Germinal center (tissue), 1 donor: ENCODE data around the gene NEU4.

Source experiments
- DNase-seq: peaks from one replicate; pipeline ENCODE4 v3.0.0; 2012; ENCODE audit warnings: mixed read lengths, low spot score

NEU4 gene

DNA sequence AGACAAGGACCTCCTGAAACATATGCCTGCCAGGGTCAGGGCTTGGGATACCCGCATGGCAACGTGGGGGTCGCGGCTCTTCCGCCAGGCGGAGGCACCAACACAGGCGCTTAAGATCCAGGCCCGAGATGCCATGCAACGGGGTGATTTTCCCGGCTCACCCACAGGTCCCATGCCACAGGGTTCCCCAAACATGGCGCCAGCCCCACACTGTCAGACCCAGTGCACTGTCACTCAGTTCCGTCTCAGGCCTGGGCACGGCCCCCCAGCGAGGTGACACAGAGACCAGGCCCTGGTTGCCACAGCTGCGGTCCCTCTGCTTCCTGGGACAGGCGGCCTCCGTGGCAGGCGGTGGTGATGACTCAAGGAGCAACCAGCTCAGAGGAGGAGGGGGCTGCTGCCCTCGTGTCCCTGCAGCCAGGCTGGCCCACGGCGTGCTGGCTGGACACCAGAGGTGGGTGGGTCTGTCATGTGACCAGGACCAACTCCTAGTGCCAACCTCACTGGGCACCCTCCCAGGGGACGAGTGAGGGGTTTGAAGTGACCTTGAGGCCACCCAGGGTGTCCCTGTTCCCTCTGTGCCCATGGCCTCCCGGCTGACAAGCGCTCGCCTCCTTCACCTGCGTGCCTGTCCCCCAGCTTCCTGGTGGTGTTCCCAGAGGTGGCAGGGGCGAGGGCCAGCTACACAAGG, 44.8 kb downstream of the NEU4 start:
- no peak for DNase-seq

DNA sequence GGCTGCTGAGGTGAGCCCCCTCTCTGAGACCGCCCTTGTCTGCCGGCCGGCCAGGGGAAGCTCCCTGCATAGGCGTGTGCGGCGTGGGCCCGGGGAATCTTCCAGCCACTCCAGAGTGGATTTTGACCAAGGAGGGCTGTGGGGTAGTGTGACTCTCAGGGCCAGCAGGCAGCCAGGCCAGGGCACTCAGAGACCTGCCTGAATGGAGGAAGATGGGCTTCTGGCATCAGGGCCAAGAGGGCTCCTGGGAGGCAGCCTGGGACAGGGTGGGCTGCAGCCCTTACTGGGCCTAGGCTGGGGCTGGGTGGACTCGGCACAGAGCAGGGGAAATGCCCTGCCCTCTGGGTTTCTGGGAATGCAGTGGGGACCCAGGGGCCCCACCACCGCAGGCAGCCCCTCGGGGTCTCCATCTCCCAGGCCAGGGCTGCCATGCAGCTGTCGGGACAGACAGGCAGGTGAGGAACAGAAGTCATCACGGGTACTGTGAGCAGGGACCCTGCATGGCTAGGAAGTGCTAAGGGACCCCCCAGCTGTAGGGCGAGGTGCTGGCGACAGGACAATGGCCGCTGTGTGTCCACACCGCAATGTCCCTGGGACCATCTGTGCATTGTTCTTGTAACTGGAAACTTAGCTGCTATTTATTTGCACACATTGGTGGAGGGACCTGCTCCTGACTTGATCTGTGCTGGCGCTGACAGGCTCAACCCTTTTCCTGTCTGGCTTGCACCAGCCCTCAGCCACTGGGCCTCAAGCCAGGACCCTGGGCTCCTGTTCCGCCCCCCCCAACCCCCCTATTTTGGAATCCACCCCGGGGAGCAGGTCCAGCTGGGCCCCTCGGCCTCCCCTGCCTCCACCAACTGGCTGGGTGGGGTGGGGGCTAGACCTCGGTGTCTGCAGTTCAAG, 45.6 kb downstream of the NEU4 start:
- DNase-seq, result no peak

DNA sequence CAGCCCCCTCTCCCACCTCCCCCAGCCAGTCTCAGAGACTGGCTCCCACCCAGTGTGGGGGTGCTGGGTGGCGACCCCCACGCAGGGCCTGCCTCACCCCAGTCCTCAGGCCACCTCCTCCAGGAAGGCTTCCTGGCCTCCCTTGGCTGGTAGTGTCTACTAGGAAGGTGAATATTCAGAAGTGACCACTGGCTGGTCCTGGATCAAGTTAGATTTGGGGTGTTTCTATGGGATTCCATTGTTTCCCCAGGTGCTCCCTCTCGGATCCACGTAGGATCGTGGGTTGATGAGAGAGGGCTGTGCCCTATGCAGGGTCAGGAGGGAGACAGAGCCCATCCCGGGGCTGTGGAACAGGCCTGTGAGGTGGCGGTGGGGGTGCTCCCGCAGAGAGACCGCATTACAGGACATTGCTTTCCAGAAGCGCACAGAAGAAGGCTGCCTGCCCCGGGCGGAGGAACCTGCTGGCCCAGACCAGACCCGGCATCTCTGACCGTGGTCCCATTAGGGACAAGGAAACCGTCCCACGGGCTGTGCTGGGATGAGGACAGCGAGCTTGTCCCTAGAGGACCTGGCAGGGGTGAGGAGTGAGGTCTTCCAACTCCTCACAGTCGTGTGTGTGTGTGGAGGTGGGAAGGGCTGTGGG, 46.4 kb downstream of the NEU4 start:
- no peak for DNase-seq

DNA sequence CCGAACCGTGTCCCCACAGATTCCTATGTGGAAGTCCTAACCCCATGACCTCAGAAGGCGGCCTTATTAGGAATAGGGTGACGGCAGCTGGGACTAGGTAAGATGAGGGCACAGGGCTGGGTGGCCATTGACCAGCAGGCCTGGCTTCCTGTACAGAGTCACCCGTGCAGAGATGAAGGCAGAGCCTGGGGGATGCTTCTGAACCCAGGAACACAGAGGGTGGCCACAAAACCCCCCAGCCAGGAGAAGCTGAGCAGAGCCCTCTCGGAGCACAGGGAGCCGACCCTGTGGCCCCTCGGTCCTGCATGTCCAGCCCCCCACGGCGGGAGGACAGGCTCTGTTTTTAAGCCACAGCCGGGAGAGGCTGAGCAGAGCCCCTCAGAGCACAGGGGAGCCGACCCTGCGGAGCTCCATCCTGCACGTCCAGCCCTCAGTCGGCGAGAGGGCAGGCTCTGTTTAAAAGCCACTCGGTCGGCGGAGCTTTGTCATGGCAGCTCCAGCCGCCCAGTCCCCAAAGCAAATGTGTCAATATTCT, 47.0 kb downstream of the NEU4 start:
- no peak for DNase-seq

DNA sequence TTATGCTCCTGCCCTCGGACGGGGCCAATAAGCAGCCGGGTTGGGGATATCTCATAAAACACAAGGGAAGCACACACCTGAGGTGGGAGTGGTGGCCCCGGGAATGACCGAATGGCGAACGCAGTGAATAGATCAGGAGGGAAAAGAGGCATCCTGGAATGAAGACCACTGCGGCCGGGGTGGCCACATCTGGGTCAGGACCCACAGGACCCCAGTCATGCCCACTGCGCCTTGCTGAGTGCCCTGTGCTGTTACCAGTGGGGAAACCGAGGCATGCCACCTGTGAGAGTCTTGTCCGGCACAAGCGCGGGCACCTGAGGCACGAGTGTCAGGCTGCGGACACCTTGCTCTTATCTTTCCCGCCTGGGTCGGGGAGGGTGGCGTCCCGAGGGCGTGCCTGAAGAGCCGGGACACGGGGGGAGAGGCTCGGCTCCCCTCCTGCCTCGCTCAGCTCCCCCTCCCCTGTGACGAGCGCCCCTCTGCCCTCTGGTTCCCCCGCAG, 48.1 kb downstream of the NEU4 start:
- no peak for DNase-seq

DNA sequence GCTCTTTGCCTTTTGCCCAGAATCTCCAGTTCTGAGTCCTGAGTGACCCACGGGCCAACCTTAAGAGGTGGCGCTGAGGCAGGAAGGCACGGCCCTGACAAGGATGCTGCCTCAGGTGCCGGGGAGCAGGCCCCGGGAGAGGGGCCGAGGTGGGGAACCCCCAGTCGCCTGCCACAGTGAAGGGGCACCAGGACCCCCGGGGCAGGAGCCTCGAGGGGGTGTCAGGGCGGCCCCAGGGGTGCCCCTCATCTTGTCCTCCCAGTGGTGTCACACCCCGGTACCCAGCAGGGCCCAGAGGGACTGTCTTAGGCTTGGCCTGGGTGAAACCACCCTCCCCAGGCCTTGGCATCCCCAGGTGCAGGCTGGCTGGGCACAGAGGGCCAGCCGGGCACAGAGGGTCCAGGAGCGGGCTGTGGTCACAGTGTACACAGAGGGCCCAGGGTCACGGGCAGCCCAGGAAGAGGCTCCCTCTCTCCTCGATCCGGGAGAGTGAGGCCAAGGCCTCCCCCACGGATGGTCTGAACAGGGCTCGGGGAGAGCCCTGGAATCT, 48.7 kb downstream of the NEU4 start:
- no peak for DNase-seq

DNA sequence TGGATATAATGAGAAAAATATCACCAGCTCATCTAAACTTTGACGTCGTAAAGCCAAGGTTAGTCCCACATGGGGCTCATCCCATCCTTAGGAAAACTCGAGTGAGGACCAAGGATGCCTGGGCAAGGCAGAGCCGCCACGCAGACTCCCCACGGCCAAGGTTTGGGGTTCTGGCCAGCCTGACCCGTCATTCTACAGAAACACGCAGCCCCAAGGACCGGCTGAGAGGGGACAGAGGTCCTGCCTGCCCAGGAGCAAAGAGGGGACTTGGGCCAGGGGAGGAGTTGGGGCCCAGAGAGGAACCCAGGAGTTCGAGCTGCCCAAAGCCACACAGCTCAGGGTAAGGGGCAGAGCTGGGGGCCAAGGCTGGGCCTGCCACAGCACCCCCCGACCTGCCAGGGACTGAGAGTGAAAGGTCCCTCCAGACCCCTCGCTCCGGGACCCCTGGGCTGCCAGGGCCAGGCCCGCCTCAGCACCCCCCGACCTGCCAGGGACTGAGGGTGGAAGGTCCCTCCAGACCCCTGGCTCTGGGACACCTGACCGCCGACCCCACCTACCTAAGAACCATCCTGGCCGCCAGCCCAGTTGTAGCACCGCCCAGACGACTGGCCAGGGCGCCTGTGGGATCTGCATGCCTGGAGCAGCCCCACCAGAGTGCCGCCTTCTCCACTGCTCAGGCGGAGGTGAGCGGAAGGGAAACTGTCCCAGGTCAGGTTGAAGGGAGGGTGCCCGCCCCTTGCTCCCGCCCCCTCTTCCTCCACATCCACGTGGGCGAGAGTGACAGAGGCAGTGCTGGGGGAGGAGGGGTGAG, 49.4 kb downstream of the NEU4 start, which contains the start of gene PDCD1:
Gene PDCD1, minus strand, starts transcription at position 689 of the 811 bp plus-strand sequence. Its CDS starts 56 bp downstream, at position 633.
- DNase-seq, result peak; percentile 76

DNA sequence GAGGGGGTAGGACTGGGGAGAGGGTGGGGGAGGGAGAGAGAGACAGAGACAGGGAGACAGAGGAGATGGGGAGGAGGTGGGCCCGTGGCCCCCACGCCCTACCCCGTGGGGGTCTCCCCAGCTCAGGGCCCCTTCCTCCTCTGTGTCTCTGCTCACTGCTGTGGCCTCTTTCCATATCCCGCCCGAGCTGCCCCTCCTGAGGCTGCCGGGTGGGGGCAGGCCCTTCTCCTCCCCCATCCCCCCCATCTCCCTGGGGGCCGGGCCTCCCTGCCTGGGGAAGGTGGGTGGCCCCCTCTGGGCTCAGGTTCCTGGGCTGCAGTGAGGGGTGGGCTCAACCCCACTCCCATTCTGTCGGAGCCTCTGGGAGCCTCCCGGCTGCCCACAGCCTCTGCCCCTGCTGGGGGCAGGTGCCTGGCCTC, 50.0 kb downstream of the NEU4 start:
- DNase-seq, result no peak

DNA sequence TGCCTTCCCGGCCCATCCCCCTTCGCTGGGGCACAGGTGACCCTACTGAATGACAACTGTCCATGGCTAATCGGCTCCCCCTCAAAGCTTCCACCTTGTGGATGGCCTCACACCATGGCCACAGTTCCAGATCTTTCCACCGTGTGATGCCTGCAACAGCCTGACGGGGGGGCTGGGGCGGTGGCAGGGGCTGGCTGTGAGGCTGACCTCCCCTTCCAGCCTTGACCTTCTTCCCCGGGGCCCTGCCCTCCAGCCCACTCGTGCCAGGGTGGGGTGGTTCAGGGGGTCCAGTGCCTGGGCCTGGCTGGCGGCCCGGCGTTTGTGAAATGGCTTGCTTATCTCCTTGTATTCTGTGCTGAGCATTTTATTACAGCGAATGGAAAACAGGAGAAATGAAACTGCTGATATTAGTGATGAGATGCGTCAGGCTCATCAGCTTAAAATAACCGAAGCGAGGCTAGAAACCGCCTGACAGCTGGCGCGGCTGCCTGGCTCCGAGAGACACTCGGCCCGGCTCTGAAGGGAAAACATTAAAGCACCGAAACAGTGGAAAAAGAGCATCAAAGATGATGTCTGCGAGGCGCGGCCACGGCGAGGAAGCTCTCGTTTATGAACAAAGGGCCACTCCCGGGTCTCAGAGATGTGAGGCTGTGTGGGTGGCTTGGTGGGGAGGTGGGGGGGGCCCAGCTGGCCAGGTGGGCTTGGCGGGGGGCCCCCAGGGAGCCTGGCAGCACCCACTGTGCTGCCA, 50.6 kb downstream of the NEU4 start:
- peak; percentile 86 for DNase-seq

DNA sequence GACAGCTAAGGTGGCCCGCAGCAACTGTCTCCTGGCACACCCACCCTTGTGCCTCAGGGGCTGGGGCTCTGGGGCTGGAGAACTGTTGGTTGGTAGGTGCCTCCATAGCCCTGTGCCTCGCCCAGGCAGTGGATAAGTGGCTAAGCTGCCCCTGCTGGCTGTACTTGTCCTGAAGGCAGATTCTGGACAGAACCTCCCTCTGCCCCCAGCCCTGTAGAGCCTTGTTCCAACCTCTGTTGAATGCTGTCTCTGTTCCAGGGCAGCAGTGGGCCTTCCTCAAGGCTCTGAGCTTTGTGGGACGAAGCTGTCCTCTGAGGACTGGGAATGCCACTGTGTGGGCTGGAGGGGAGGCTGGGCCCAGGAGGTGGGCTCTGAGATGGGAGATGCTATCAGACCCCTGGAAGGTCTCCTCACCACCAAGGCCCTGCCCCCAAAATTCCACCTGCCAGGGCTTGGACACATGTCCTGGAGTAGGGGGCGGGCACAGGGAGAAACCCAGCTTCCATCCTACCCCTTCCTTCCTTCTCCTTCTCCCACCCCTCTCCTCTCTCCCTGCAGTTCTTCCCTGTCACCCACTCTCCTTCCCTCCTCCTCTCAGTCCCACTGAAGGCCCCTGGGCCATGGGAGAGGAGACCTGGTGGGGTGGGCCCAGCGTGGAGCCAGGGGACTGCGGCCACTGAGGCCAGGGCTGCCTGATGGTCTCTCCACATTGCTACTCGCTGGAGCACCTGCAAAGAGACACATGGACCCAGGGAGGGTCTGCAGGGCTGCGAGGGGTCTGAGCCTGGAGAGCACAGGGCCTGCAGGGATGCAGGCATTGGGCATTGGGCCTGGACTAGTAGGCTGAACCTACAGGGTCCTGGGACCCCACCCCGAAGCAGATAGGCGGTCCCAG, 51.4 kb downstream of the NEU4 start:
- no peak for DNase-seq

DNA sequence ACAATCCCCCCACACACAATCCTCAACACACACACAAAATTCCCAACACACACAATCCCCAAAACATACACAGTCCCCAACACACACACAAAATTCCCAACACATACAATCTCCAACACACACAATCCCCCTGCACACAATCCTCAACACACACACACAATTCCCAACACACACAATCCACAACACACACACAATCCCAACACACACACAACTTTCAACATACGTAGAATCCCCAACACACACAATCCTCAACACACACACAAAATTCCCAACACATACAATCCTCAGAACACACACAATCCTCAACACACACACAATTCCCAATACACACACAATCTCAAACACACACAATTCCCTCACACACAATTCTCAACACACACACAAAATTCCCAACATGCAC, 52.3 kb downstream of the NEU4 start:
- DNase-seq, result no peak

DNA sequence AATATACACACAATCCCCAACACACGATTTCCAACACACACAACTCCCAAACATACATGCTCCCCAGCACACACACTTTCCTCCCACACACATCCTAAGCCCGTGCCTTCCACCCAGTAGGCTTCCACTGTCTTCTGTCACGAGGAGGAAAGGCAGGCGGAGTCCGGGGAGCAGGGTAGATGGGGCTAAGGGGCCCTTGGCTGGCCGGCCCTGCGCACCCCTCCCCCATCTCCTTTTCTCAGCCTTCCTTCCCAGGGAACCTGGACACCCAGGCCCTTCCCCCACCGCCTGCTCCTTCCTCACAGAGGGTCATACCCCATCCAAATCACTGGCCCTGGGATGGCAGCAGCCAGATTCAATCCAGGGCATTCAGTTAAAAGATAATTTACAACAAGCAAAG, 53.1 kb downstream of the NEU4 start:
- no peak for DNase-seq

DNA sequence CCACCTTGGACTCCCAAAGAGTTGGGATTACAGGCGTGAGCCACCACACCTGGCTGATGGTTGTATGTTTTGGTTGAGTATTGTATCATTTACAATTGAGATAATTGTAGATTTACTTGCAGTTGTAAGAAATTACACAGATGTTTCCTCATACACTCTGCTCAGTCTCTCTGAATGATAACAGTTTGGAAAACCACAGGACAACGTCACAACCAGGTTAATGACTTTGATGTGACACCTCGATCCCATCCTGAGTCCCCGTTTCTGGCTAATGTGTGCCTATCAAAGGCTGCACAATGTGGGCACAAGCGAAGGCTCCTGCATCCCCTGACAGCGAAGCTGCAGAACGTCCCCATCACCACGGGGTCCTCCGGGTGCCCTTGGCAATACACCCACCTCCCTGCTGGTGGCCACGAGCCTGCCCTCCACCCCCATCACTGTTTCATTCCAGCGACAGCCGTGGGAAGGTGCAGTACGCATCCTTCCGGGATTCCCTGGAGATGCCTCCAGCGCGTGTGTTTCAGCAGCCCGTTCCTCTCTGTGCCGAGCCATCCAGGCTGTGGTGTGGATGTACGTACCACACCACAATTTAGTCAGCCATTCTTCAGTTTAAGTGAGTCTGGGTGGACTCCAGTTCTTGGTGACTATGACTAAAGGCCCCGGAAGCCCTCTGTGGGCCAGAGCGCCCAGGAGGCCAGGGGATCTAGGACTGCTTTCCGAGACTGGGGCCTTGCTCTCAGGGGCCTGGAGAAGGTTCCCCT, 54.0 kb downstream of the NEU4 start:
- DNase-seq, result no peak

DNA sequence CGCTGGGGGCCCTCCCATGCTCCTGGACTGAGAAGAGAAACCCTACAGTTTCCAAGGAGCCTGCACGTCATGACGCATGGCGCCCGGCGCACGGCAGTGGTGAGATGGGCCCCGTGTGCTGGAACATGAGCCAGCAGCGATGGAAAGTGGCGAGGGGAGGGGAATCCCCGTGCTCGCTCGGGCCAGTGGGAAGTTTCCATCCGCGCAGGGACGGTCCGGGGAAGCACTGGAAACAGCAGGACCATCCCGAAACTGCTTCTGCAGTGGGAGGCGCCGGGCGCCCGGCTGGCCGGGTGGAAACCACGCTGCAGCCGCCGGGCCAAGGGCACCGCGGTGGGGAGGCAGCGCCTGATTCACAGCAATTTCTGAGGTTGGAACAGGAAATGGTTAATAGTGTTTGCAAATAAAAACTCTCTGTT, 54.6 kb downstream of the NEU4 start:
- DNase-seq, result no peak

DNA sequence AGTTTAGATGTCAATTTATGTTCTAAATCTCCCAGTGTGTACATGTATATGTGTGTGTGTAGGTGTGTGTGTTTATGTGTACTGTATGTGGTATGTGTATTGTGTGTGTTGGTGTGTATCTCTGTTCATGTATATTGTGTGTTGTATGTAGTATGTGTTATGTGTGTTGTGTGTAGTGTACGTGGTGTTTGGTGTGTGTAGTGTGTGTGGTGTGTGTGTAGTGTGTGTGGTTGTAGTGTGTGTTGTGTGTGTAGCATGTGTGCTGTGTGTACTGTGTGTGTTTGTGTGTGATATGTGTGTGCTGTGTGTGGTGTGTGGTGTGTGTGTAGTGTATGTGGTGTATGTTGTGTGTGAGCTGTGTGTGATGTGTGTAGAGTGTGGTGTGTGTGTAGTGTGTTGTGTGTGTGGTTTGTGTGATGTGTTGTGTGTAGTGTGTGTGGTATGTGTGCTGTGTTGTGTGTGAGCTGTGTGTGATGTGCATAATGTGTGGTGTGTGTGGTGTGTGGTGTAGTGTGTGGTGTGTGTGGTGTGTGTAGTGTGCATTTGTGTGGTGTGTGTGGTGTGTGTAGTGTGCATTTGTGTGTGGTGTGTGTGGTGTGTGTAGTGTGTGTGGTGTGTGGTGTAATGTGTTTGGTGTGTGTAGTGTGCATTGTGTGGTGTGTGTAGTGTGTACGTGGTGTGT, 55.3 kb downstream of the NEU4 start:
- no peak for DNase-seq

DNA sequence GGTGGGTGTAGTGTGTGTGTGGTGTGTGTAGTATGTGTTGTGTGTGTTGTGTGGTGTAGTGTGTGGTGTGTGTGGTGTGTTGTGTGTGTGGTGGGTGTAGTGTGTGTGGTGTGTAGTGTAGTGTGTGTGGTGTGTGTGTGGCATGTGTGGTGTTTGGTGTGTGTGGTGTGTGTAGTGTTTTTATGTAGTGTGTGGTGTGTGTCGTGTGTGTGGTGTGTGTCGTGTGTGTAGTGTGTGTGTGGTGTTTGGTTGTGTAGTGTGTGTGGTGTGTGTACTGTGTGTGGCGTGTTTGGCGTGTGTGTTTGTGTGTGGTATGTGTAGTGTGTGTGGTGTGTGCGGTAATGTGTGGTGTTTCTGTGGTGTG, 55.8 kb downstream of the NEU4 start:
- DNase-seq, result no peak

DNA sequence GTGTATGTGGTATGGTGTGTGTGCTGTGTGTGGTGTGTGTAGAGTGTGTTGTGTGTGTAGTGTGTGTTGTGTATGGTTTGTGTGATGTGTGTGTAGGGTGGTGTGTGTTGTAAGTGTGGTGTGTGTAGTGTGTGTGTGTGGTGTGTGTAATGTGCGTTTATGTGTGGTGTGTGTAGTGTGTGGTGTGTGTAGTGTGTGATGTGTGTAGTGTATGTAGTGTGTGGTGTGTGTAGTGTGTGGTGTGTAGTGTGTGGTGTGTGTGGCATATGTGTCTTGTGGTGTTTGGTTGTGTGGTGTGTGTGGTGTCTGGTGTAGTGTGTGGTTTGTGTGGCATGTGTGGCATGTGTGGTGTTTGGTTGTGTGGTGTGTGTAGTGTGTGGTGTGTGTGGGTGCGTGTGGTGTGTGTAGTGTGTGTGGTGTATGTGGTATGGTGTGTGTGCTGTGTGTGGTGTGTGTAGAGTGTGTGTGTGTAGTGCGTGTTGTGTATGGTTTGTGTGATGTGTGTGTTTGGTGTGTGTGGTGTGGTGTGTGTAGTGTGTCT, 56.5 kb downstream of the NEU4 start:
- no peak for DNase-seq
